Inferior parietal cortex (tissue), 1 donor: ENCODE data around the gene PRDM16.

ENCODE experiments used
- DNase-seq: peaks from one replicate; pipeline ENCODE4 v3.0.0-alpha.2; 2016; ENCODE audit errors: extremely low spot score

PRDM16 gene

GRCh38 chr1:3032371-3033039 is 36.5 kb upstream of the PRDM16 start:
- no peak for DNase-seq

- no peak for DNase-seq
Observed at GRCh38 chr1:3033040-3033789, 35.8 kb upstream of the PRDM16 start.

GRCh38 chr1:3033790-3034090 is 35.3 kb upstream of the PRDM16 start:
- no peak for DNase-seq

GRCh38 chr1:3034162-3034561 is 34.8 kb upstream of the PRDM16 start:
- no peak for DNase-seq

GRCh38 chr1:3034728-3035562 is 34.1 kb upstream of the PRDM16 start:
- DNase-seq = no peak

GRCh38 chr1:3035563-3036446 is 33.2 kb upstream of the PRDM16 start:
- no peak for DNase-seq

- no peak for DNase-seq
Observed at GRCh38 chr1:3036447-3037280, 32.3 kb upstream of the PRDM16 start.

- no peak for DNase-seq
Observed at GRCh38 chr1:3037281-3038040, 31.5 kb upstream of the PRDM16 start.

GRCh38 chr1:3038113-3038551 is 30.9 kb upstream of the PRDM16 start:
- DNase-seq = no peak

GRCh38 chr1:3038571-3039181 is 30.3 kb upstream of the PRDM16 start:
- no peak for DNase-seq

- no peak for DNase-seq
Observed at GRCh38 chr1:3040004-3040403, 29.0 kb upstream of the PRDM16 start.

GRCh38 chr1:3042481-3042880 is 26.5 kb upstream of the PRDM16 start:
- DNase-seq = no peak

GRCh38 chr1:3049164-3049563 is 19.8 kb upstream of the PRDM16 start:
- DNase-seq = no peak

- DNase-seq = no peak
Observed at GRCh38 chr1:3049905-3050304, 19.1 kb upstream of the PRDM16 start.

GRCh38 chr1:3050603-3051002 is 18.4 kb upstream of the PRDM16 start:
- DNase-seq = no peak

- DNase-seq = no peak
Observed at GRCh38 chr1:3051270-3052268, 17.4 kb upstream of the PRDM16 start.

- no peak for DNase-seq
Observed at GRCh38 chr1:3052501-3052900, 16.5 kb upstream of the PRDM16 start.

- no peak for DNase-seq
Observed at GRCh38 chr1:3053366-3053980, 15.5 kb upstream of the PRDM16 start.
